ENCODE data around the gene CTNNAL1.

The CTNNAL1 gene

DNA sequence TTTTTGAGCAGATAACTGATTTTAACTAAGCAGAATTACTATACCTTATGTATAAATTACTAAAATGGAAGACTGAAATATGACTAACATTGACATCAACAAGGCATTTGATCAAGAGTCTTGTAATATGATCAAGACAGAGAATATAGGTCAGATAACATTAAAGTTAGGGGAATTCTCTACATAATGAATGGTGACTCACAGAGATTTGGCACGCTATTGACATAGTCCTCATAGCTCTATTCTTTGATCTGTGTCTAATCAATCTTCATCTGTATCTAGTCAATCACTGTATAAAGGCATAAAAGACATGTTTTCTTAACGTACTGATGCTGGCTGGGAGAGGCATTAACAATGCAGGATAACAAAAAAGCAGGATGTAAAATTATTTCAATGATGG, 61.7 kb downstream of the CTNNAL1 start:
- no peak overlapping the region for H3K4me3 ChIP-seq (ENCODE audit: low read depth, low read length)
- no peaks in the 10 kb centered on the region for H3K9me3 ChIP-seq (ENCODE audit: insufficient read depth, low read depth, low read length)
- no peaks in the 10 kb centered on the region for H3K4me1 ChIP-seq (ENCODE audit: control insufficient read depth in 1 of 2, insufficient read depth in 2 of 2, low read length in 2 of 2)
- H3K27ac ChIP-seq (ENCODE audit: low read depth, low read length): no peak overlapping the region
- H3K36me3 ChIP-seq (ENCODE audit: control insufficient read depth in 1 of 2, insufficient read depth in 2 of 2, low read length in 2 of 2): no peaks in the 10 kb centered on the region
- no peak overlapping the region for H3K4ac ChIP-seq (ENCODE audit: low read depth, low read length)
- no peak overlapping the region for H2BK120ac ChIP-seq (ENCODE audit: insufficient read depth, low read length, poor library complexity)
- H2AFZ ChIP-seq (ENCODE audit: insufficient read depth, low read length, poor library complexity): no peak overlapping the region
- no peaks in the 10 kb centered on the region for H3K79me2 ChIP-seq (ENCODE audit: control insufficient read depth, insufficient read depth, low read length, poor library complexity)
- H3K79me1 ChIP-seq (ENCODE audit: low read length): no peaks in the 10 kb centered on the region
- no peak overlapping the region for H4K91ac ChIP-seq (ENCODE audit: low read depth, low read length)
- H4K12ac ChIP-seq (ENCODE audit: low read depth, low read length): no peak overlapping the region
- H2BK12ac ChIP-seq (ENCODE audit: low read length): no peak overlapping the region
- H3K23ac ChIP-seq (ENCODE audit: low read length): no peak overlapping the region
- no peaks in the 10 kb centered on the region for H3K27me3 ChIP-seq (ENCODE audit: insufficient read depth, low read length)
- DNase-seq: peak in 1 of 2 donors; percentile 12
- H3K9ac ChIP-seq (ENCODE audit: low read length): no peak overlapping the region
- no peak overlapping the region for H2AK5ac ChIP-seq (ENCODE audit: low read length)
- H3K4me2 ChIP-seq (ENCODE audit: low read length): no peak overlapping the region
- WGBS (ENCODE audit: extremely low coverage, insufficient coverage, insufficient read length): no CpG with 5 or more reads among the region's 2 CpGs
- no peak overlapping the region for H3K18ac ChIP-seq (ENCODE audit: low read length)
- no peak overlapping the region for H3K14ac ChIP-seq (ENCODE audit: low read length)
- H2BK5ac ChIP-seq (ENCODE audit: low read depth, low read length, poor library complexity): no peak overlapping the region
- H4K8ac ChIP-seq (ENCODE audit: low read depth, low read length): no peak overlapping the region

DNA sequence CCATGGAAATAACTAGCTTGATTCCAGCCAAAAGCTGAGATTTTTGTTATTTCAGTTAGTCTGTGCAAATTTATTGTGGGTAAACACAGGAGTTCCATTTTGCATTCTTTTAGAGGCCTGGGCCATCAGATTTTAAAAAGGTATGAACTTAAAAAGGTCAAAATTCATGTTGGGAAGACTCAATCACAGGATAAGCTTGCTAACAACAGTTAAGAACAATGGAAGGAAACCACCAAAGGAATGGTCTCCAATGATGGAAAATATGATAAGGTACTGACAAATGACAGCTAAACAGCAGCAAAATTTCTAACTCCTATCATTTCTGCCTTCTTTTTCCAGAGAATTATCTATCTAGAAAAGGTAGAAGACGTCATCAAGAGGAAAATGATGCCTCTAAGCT, 63.1 kb downstream of the CTNNAL1 start:
- no peaks in the 10 kb centered on the region for H3K4me1 ChIP-seq (ENCODE audit: control insufficient read depth in 1 of 2, insufficient read depth in 2 of 2, low read length in 2 of 2)
- H2AK5ac ChIP-seq (ENCODE audit: low read length): no peak overlapping the region
- H3K18ac ChIP-seq (ENCODE audit: low read length): no peak overlapping the region
- H3K27ac ChIP-seq (ENCODE audit: low read depth, low read length): no peak overlapping the region
- H4K8ac ChIP-seq (ENCODE audit: low read depth, low read length): no peak overlapping the region
- no peaks in the 10 kb centered on the region for H3K27me3 ChIP-seq (ENCODE audit: insufficient read depth, low read length)
- H3K79me1 ChIP-seq (ENCODE audit: low read length): no peaks in the 10 kb centered on the region
- H3K9ac ChIP-seq (ENCODE audit: low read length): no peak overlapping the region
- H3K9me3 ChIP-seq (ENCODE audit: insufficient read depth, low read depth, low read length): no peaks in the 10 kb centered on the region
- no peak overlapping the region for H2BK12ac ChIP-seq (ENCODE audit: low read length)
- no peak overlapping the region for H2BK5ac ChIP-seq (ENCODE audit: low read depth, low read length, poor library complexity)
- H3K23ac ChIP-seq (ENCODE audit: low read length): no peak overlapping the region
- no peak overlapping the region for H2BK120ac ChIP-seq (ENCODE audit: insufficient read depth, low read length, poor library complexity)
- H3K4me2 ChIP-seq (ENCODE audit: low read length): no peak overlapping the region
- H3K79me2 ChIP-seq (ENCODE audit: control insufficient read depth, insufficient read depth, low read length, poor library complexity): no peaks in the 10 kb centered on the region
- no peak overlapping the region for H3K4ac ChIP-seq (ENCODE audit: low read depth, low read length)
- no CpG with 5 or more reads among the region's 1 CpG for WGBS (ENCODE audit: extremely low coverage, insufficient coverage, insufficient read length)
- H4K91ac ChIP-seq (ENCODE audit: low read depth, low read length): no peak overlapping the region
- H3K4me3 ChIP-seq (ENCODE audit: low read depth, low read length): no peak overlapping the region
- no peak for DNase-seq
- H3K36me3 ChIP-seq (ENCODE audit: control insufficient read depth in 1 of 2, insufficient read depth in 2 of 2, low read length in 2 of 2): peaks cover 0 to 3% of the 10 kb centered on the region in 2 experiments
- H2AFZ ChIP-seq (ENCODE audit: insufficient read depth, low read length, poor library complexity): no peak overlapping the region
- no peak overlapping the region for H4K12ac ChIP-seq (ENCODE audit: low read depth, low read length)
- no peak overlapping the region for H3K14ac ChIP-seq (ENCODE audit: low read length)

DNA sequence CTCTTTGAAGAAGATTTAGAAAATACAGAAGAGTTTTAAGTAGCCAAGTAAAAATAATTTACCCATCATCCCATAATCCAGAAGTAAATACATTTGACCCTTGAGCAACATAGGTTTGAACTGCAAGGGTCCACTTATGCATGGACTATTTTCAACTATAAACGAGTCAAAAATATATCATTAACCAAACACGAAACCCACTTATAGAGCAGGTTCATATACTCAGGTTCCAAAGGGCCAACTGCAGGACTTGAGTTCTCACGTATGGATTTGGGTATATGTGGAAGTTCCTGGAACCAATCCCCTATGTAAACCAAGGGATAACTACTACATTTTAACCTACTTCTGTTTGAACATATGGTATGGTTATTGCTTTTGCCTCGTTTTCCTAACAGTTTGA, 73.3 kb downstream of the CTNNAL1 start:
- no peak overlapping the region for H4K91ac ChIP-seq (ENCODE audit: low read depth, low read length)
- no peak overlapping the region for H3K18ac ChIP-seq (ENCODE audit: low read length)
- no peak overlapping the region for H3K4ac ChIP-seq (ENCODE audit: low read depth, low read length)
- H3K79me1 ChIP-seq (ENCODE audit: low read length): no peaks in the 10 kb centered on the region
- no peak overlapping the region for H3K4me2 ChIP-seq (ENCODE audit: low read length)
- DNase-seq: no peak
- H3K36me3 ChIP-seq (ENCODE audit: control insufficient read depth in 1 of 2, insufficient read depth in 2 of 2, low read length in 2 of 2): peaks cover 0 to 2% of the 10 kb centered on the region in 2 experiments
- H3K79me2 ChIP-seq (ENCODE audit: control insufficient read depth, insufficient read depth, low read length, poor library complexity): no peaks in the 10 kb centered on the region
- no peak overlapping the region for H3K27ac ChIP-seq (ENCODE audit: low read depth, low read length)
- no peak overlapping the region for H2BK12ac ChIP-seq (ENCODE audit: low read length)
- no peak overlapping the region for H2BK5ac ChIP-seq (ENCODE audit: low read depth, low read length, poor library complexity)
- H3K14ac ChIP-seq (ENCODE audit: low read length): no peak overlapping the region
- no peak overlapping the region for H3K23ac ChIP-seq (ENCODE audit: low read length)
- H4K8ac ChIP-seq (ENCODE audit: low read depth, low read length): no peak overlapping the region
- H3K4me1 ChIP-seq (ENCODE audit: control insufficient read depth in 1 of 2, insufficient read depth in 2 of 2, low read length in 2 of 2): no peaks in the 10 kb centered on the region
- no peaks in the 10 kb centered on the region for H3K27me3 ChIP-seq (ENCODE audit: insufficient read depth, low read length)
- no peak overlapping the region for H2BK120ac ChIP-seq (ENCODE audit: insufficient read depth, low read length, poor library complexity)
- no peak overlapping the region for H3K4me3 ChIP-seq (ENCODE audit: low read depth, low read length)
- no peak overlapping the region for H2AFZ ChIP-seq (ENCODE audit: insufficient read depth, low read length, poor library complexity)
- H2AK5ac ChIP-seq (ENCODE audit: low read length): no peak overlapping the region
- H3K9me3 ChIP-seq (ENCODE audit: insufficient read depth, low read depth, low read length): no peaks in the 10 kb centered on the region
- no CpG with 5 or more reads among the region's 4 CpGs for WGBS (ENCODE audit: extremely low coverage, insufficient coverage, insufficient read length)
- no peak overlapping the region for H4K12ac ChIP-seq (ENCODE audit: low read depth, low read length)
- H3K9ac ChIP-seq (ENCODE audit: low read length): no peak overlapping the region

DNA sequence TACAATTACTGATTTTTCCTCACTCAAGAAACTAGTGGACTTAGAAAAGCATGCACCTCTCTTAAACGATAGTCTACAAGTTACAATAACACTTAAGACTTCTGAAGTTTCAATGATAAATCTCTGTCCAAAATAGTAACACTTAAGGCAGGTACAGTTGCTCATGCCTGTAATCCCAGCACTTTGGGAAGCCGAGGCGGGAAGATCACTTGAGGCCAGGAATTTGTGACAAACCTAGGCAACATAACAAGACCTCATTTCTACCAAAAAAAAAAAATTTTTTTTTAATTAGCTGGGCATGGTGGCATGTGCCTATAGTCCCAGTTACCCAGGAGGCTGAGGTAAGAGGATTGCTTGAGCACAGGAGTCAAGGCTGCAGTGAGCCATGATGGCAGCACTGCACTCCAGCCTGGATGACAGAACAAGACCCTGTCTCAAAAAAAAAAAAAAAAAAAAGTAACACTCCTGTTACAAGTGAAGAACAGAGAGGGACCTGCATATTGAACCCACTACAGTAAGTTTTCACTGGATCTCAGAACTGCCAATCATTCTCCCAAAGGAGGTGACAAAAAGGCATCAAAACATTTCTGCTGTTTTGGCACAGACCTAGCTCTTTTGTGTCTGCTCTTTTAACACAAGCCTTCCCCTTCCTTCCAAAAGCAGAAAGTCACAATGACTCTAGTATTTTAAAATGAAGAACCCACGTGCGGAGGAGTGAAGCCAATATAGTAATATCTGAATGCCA, 75.6 kb downstream of the CTNNAL1 start:
- Histone ChIP-seq H2AFZ (ENCODE audit: insufficient read depth, low read length, poor library complexity) (no peak overlapping the region), H3K14ac (ENCODE audit: low read length) (no peak overlapping the region), H2BK5ac (ENCODE audit: low read depth, low read length, poor library complexity) (no peak overlapping the region), H3K27ac (ENCODE audit: low read depth, low read length) (no peak overlapping the region), H3K79me1 (ENCODE audit: low read length) (peaks cover 6% of the 10 kb centered on the region), H2AK5ac (ENCODE audit: low read length) (no peak overlapping the region), H4K12ac (ENCODE audit: low read depth, low read length) (no peak overlapping the region), H3K23ac (ENCODE audit: low read length) (no peak overlapping the region), H4K8ac (ENCODE audit: low read depth, low read length) (no peak overlapping the region), H4K91ac (ENCODE audit: low read depth, low read length) (no peak overlapping the region), H3K4ac (ENCODE audit: low read depth, low read length) (no peak overlapping the region), H3K27me3 (ENCODE audit: insufficient read depth, low read length) (no peaks in the 10 kb centered on the region), H3K79me2 (ENCODE audit: control insufficient read depth, insufficient read depth, low read length, poor library complexity) (peaks cover 2% of the 10 kb centered on the region), H3K4me3 (ENCODE audit: low read depth, low read length) (no peak overlapping the region), H3K18ac (ENCODE audit: low read length) (no peak overlapping the region), H3K9me3 (ENCODE audit: insufficient read depth, low read depth, low read length) (no peaks in the 10 kb centered on the region), H2BK12ac (ENCODE audit: low read length) (no peak overlapping the region), H3K4me2 (ENCODE audit: low read length) (no peak overlapping the region), H3K4me1 (ENCODE audit: control insufficient read depth in 1 of 2, insufficient read depth in 2 of 2, low read length in 2 of 2) (peaks cover 0 to 7% of the 10 kb centered on the region in 2 experiments), H3K9ac (ENCODE audit: low read length) (no peak overlapping the region), H3K36me3 (ENCODE audit: control insufficient read depth in 1 of 2, insufficient read depth in 2 of 2, low read length in 2 of 2) (peaks cover 0 to 2% of the 10 kb centered on the region in 2 experiments), H2BK120ac (ENCODE audit: insufficient read depth, low read length, poor library complexity) (no peak overlapping the region)
- DNase-seq: no peak
- no CpG with 5 or more reads among the region's 5 CpGs for WGBS (ENCODE audit: extremely low coverage, insufficient coverage, insufficient read length)
